Stimulated activated CD4-positive, alpha-beta T cell treated with anti-CD3 and anti-CD28 coated beads, Interleukin-1b, Interleukin-23, amount 100 ng/mL, for 4 hours (primary cell): Measurements from ENCODE around the gene PTPN1.

Source experiments
- DNase-seq, 2 donors: peaks; one replicate each; pipeline ENCODE4 v3.0.0-alpha.2; 2020; ENCODE audit warnings: low read depth in 2 of 2

Gene PTPN1

DNA sequence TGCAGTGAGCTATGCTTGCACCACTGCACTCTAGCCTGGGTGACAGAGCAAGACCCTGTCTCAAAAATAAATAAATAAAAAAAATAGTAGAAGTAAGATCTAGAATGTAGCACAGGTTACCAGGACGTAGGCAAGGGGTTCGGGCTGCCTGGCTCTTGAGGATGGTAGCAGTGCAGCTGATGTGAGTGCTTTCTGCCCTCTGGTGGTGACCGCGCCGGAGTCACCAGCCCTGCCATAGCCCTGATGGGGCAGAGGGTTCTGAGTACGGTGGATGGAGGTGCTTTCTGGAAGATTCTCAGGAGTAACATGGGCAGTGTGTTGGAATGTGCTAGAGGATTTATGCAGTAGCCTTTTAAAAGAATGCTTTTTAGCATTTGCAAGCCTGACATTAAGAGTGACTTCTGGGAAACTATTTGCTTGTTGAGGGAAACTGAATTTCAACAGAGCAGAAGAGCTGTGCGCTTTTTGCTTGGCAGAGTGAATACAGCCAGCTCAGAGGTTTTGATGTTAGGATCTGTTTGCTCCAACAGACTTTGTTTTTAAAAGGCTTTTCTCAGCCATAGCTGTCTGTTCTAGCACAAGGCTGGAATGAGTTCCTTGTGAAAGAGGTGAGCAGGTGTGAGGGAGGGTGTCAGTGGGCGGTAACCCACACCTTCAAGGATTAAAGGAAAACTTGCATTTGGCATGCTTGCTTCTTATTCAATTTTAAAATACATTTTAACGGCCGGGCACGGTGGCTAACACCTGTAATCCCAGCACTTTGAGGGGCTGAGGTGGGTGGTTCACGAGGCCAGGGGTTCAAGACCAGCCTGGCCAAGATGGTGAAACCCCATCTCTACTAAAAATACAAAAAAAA, 65.9 kb downstream of the PTPN1 start:
- peak; percentile 55 to 62 for DNase-seq

GRCh38 chr20:50577175-50578018, 67.2 kb downstream of the PTPN1 start:
- no peak for DNase-seq

DNA sequence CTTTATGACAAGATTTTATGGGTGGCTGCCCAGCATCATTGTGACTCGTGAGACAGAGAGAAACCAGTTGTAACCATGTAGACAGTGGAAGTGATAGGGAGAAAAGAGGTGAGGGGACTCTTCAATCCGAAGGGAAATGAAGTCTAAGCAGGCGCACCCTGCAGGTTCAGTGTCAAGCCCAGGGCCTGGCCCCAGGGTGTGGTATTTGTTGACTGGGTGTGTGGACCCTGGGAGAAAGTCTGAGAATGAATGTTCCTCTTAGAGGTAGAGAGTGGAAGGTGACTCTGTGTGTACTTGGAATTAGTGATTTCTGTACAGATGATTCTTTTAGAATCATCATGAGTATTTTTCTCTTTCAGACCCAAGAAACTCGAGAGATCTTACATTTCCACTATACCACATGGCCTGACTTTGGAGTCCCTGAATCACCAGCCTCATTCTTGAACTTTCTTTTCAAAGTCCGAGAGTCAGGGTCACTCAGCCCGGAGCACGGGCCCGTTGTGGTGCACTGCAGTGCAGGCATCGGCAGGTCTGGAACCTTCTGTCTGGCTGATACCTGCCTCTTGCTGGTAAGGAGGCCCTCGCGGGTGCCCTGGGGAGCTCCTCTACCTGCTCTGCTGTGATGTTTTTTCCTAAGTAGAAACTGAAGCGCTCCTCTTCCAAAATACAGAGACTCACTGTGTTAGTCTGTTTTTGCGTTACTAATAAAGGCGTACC, 68.0 kb downstream of the PTPN1 start:
- DNase-seq: no peak

GRCh38 chr20:50578778-50579165, 68.6 kb downstream of the PTPN1 start:
- no peak for DNase-seq

GRCh38 chr20:50579511-50579910, 69.3 kb downstream of the PTPN1 start:
- no peak for DNase-seq

DNA sequence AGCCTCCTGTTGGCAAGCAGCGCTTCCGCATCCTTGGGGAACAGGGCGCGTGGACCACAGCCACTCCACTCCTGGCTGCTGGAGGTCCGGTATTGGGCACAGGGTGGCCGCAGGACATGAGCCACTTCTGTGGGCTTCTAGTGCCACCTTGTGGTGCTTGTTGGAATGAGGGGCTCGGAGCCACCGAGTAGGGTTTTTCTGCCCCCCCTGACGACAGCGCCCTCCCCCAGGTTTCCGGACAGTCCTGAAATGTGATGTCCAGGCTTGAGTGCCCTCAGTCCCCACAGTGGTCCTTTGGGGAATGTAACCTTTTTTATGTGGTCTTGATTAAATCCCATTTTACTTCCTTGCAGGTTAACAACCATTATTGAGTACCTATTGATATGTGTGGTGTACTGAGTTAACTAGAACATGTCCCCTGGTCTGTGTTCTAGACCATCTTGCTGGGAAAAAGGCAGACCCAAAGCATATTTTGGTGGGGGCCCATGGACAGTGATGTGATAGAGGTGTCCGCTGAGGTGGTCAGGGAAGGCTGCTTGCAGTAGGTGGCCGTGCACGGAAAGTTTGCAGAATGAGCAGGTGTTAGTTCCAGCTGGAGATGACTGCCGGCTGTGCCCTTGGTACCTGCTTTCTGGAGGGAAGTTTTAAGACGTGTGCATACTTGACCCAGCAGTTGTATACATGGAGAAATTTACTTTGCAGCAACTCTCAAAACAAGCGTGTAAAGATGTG, 70.0 kb downstream of the PTPN1 start:
- peak; percentile 41 to 47 for DNase-seq

- DNase-seq: no peak
Observed at GRCh38 chr20:50580842-50581544, 70.8 kb downstream of the PTPN1 start.

DNA sequence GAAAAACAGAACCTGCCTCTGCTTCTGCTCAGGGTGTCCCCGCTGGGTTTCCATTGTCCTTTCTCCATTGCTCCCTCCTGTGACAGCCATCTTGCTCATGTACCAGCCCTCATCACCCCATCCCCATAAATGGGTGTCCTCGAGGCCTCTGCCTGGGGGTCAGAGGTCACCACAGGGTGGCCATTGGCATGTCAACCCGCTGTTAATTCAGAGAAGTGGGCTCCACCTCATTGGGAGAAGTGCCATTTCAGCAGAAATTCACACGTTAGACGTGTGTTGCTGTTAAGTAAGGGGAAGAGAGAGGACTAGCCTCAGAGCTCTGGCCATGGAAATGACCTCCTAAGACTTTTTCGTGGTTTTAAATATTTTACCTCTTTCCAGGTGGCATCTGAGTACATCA, 71.9 kb downstream of the PTPN1 start:
- DNase-seq: no peak

DNA sequence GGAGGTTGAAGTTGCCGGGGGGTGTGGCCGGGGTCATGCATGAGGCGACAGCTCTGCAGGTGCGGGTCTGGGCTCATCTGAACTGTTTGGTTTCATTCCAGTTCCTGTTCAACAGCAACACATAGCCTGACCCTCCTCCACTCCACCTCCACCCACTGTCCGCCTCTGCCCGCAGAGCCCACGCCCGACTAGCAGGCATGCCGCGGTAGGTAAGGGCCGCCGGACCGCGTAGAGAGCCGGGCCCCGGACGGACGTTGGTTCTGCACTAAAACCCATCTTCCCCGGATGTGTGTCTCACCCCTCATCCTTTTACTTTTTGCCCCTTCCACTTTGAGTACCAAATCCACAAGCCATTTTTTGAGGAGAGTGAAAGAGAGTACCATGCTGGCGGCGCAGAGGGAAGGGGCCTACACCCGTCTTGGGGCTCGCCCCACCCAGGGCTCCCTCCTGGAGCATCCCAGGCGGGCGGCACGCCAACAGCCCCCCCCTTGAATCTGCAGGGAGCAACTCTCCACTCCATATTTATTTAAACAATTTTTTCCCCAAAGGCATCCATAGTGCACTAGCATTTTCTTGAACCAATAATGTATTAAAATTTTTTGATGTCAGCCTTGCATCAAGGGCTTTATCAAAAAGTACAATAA, 72.5 kb downstream of the PTPN1 start:
- no peak for DNase-seq

GRCh38 chr20:50583442-50584150, 73.4 kb downstream of the PTPN1 start:
- DNase-seq: no peak

GRCh38 chr20:50584687-50585086, 74.5 kb downstream of the PTPN1 start:
- DNase-seq: no peak

GRCh38 chr20:50585214-50585613, 75.0 kb downstream of the PTPN1 start:
- no peak for DNase-seq

DNA sequence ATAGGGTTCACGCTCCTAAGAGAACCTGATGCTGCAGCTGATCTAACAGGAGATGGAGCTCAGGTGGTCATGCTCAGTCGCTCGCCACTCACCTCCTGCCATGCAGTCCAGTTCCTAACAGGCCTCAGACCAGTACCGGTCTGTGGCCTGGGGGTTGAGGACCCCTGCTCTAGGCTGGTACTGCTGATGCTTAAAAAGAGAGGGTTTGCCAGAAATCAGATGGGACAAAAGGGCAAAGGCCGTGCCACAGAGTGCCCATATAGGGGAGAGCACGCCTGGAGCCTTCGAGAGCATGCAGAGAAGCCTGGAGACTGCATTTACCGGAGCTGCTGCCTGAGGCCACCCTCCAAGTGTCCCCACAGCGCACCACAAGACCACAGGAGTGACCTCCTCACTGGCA, 75.5 kb downstream of the PTPN1 start:
- DNase-seq: no peak

DNA sequence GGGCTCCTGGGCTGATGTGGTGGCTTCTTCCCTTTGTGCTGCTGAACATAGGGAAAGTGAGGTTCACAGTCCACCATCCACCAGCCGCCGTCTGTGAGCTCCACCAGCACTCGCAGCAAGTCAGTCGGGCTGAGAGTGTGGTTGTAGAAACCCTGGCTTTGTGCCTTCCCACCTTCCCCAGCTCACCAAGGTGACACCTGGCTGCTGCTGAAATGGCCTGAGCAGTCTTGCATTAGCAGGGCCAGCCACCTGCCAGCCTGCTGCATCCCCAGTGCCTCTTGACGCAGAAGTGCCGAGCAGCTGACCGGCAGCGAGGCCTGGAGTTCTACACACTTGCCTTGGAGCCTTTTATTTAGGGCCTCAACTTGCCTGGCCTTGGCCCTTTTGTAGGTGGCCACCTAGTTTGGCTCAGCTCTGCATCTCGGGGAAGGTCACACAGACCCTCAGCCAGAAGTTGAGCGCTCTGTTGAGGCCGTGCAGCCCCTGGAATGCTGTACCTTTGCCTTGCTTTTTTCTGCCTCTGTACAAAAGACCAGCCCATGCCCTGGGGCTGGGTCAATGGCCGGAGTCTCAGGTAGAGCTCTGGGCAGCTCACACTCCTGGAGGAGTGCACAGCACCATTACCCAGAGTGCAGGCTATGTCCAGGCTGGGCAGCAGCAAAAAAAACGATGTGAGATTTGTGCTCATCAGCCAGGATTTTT, 76.5 kb downstream of the PTPN1 start:
- DNase-seq: no peak

DNA sequence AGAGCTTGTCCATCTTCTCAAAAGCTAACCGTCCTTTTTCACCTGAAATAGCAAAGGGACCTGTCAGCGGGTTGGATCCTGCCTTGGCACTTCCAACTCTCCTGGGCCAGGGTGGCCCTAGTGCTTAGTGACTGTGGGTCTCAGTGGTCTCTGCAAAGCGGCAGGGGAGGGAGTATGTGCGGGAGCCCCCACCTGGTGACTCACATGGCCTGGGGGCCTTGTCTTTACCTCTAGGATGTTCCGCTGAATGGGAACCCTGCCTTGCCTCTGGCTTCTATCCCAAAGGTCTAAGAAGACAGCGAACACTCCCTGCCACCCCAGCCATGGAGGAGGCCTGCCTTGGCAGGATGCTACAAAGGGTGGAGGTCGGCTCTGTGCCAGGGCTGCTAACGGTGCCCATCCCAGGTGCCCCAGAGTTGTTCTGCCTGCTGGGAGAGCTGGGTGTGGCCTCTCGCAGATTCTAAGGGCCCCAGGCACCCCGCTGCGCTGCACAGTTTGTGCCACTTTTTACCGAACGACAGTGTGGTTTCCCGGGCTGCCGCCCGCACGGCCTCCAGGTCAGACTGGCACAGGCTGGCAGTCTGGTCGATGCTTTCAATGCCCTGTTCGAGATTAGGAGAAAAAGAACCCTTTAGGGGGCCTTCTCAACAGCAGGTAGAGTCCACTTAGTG, 77.2 kb downstream of the PTPN1 start:
- no peak for DNase-seq

- DNase-seq: peak; percentile 63 to 73
Observed at GRCh38 chr20:50588034-50588736, 78.0 kb downstream of the PTPN1 start.

DNA sequence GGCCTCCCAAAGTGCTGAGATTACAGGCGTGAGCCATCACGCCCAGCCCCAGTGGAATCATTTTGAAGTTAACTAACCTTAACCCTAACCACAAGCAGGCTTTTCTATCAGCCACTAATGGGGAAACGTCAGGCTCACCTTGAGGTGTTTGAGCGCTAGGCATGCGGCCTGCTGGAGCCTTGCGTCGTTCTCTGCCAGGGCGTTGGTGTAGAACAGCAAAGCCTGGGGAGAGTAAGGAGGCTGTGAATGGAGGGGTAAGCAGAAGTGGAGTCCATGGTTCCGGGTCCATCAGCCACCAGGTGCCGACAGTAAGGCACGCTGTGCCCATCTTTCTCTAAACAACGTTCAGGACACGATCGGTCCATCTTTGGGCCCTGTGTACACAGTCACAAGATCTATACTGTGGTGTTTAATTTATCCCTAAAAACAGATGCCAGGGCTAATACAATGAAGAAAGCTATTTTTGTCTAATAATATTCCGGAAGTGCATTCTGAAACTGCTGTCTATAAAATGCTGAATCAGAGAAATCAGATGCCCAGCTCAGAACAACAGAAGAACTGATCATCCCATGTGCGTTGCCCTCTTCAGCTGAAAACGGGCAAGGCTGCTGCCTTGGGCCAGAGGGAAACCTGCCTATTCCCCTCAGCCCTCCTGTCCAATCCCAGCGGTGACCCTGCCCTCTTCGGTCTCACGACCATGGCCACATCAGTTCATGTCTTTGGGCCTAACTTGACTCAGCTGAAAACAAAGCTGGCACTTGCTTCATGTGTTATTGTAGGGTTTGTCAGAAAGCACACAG, 79.6 kb downstream of the PTPN1 start:
- no peak for DNase-seq
